ENCODE results near the gene CATSPER3.

The CATSPER3 gene

GRCh38 chr5:134958755-134959154, 9.0 kb upstream of the CATSPER3 start:
- H3F3A ChIP-seq (ENCODE audit: low read depth), result no peaks in the 10 kb centered on the region
- no peak overlapping the region for H3K4me3 ChIP-seq (ENCODE audit: low read length, poor library complexity, severe bottlenecking)
- no peaks in the 10 kb centered on the region for H3K9me2 ChIP-seq (replicated peaks; ENCODE audit: low read depth, low read length)
- H3K9me3 ChIP-seq (ENCODE audit: insufficient read depth, low read depth, low read length), result no peaks in the 10 kb centered on the region
- H2AFZ ChIP-seq (ENCODE audit: low read length), result no peak overlapping the region
- no peaks in the 10 kb centered on the region for H3K79me2 ChIP-seq (ENCODE audit: insufficient read depth, low read length)
- H4K20me1 ChIP-seq (ENCODE audit: insufficient read depth, low read length, poor library complexity, severe bottlenecking), result no peaks in the 10 kb centered on the region
- TF ChIP-seq, protein P1, sequence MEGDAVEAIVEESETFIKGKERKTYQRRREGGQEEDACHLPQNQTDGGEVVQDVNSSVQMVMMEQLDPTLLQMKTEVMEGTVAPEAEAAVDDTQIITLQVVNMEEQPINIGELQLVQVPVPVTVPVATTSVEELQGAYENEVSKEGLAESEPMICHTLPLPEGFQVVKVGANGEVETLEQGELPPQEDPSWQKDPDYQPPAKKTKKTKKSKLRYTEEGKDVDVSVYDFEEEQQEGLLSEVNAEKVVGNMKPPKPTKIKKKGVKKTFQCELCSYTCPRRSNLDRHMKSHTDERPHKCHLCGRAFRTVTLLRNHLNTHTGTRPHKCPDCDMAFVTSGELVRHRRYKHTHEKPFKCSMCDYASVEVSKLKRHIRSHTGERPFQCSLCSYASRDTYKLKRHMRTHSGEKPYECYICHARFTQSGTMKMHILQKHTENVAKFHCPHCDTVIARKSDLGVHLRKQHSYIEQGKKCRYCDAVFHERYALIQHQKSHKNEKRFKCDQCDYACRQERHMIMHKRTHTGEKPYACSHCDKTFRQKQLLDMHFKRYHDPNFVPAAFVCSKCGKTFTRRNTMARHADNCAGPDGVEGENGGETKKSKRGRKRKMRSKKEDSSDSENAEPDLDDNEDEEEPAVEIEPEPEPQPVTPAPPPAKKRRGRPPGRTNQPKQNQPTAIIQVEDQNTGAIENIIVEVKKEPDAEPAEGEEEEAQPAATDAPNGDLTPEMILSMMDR (conservative IDR thresholded peaks at IDR 0.05; ENCODE audit: low read length), result no peak
- TF ChIP-seq EZH2phosphoT487 (IDR thresholded peaks at IDR 0.05; ENCODE audit: borderline replicate concordance), result no peak
- no peaks in the 10 kb centered on the region for H3K36me3 ChIP-seq (ENCODE audit: insufficient read depth, low read length)
- H3K27me3 ChIP-seq (ENCODE audit: insufficient read depth, low read length, poor library complexity, severe bottlenecking), result no peaks in the 10 kb centered on the region
- H3K9ac ChIP-seq (ENCODE audit: low read depth, low read length, poor library complexity, severe bottlenecking), result no peak overlapping the region
- no peak overlapping the region for H3K4me2 ChIP-seq (ENCODE audit: low read depth, low read length, poor library complexity, severe bottlenecking)
- peaks cover 3% of the 10 kb centered on the region for H3K4me1 ChIP-seq (ENCODE audit: insufficient read depth, low read length, poor library complexity, severe bottlenecking)

DNA sequence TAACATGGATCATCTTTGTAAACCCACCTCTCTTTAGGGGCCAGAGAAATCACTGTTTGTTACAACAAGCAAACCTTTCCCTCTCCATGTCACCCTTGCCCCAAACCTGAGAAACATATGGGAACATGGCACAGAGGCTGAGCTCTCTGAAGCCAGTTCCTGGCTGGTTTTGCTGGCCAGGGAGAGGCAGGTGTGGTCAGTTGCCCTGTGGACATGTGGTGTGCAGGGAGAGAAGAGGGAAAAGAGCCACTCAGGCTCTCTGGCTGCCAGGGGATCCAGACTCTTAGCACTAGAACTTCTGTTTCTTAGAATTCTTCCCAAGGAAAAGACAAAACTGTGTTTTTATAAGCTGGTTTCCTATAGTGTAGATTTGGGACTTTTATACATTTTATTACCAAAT, 4.6 kb upstream of the CATSPER3 start:
- Histone ChIP-seq H3K27me3 (ENCODE audit: insufficient read depth, low read length, poor library complexity, severe bottlenecking) (no peaks in the 10 kb centered on the region), H3K9me2 (replicated peaks; ENCODE audit: low read depth, low read length) (no peaks in the 10 kb centered on the region), H3K36me3 (ENCODE audit: insufficient read depth, low read length) (no peaks in the 10 kb centered on the region), H3K4me2 (ENCODE audit: low read depth, low read length, poor library complexity, severe bottlenecking) (no peak overlapping the region), H2AFZ (ENCODE audit: low read length) (no peak overlapping the region), H3K4me3 (ENCODE audit: low read length, poor library complexity, severe bottlenecking) (no peak overlapping the region), H3K9me3 (ENCODE audit: insufficient read depth, low read depth, low read length) (no peaks in the 10 kb centered on the region), H3K9ac (ENCODE audit: low read depth, low read length, poor library complexity, severe bottlenecking) (no peak overlapping the region), H3K4me1 (ENCODE audit: insufficient read depth, low read length, poor library complexity, severe bottlenecking) (peaks cover under 1% of the 10 kb centered on the region), H3F3A (ENCODE audit: low read depth) (no peaks in the 10 kb centered on the region), H4K20me1 (ENCODE audit: insufficient read depth, low read length, poor library complexity, severe bottlenecking) (no peaks in the 10 kb centered on the region), H3K79me2 (ENCODE audit: insufficient read depth, low read length) (no peaks in the 10 kb centered on the region)
- TF ChIP-seq, protein P1 (conservative IDR thresholded peaks at IDR 0.05; ENCODE audit: low read length), result no peak
- no peak for TF ChIP-seq EZH2phosphoT487 (IDR thresholded peaks at IDR 0.05; ENCODE audit: borderline replicate concordance)

DNA sequence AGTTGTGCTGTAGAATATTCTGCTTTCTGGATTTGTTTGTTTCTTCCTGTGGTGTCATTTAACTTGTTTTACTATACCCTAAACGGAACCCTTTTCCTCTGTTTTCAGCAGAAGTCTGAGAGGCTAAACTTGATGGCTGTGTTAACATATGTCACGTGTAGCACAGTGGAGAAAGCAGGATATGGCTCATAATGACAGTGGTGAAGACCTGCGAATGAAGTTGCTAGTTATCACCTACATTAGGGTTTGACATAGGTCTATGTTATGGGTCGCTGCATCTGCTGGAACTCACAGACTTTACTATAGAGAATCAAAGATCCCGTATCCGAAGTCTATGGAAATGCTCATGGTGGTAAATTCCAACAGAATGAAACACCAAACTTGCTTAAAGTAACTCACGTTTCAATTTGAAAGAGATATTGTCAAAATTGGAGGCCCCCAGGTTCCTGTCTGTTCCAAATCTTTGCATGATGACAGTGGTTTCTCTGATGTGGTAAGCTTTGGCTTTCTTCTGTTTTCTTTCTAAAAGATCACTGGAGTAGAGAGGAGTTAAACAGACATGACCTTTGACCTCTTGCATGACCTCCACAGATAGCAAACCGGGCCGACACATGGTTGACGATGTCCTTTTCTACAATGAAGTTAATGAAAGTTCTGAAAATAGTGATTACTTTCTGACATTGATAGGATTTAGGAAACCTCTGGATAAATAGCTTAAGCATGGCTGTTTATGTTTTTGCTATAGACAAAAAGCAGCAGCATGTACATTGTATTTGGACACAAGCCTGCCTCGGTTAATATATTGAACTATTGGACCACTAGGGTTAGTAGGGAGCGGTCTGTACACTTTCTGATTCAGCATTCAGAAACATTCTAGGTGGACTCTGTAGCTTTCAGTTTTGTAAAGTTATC, 3.1 kb upstream of the CATSPER3 start:
- no peaks in the 10 kb centered on the region for H3K4me1 ChIP-seq (ENCODE audit: insufficient read depth, low read length, poor library complexity, severe bottlenecking)
- no peaks in the 10 kb centered on the region for H3K9me2 ChIP-seq (replicated peaks; ENCODE audit: low read depth, low read length)
- H3K9ac ChIP-seq (ENCODE audit: low read depth, low read length, poor library complexity, severe bottlenecking), result no peak overlapping the region
- H4K20me1 ChIP-seq (ENCODE audit: insufficient read depth, low read length, poor library complexity, severe bottlenecking), result no peaks in the 10 kb centered on the region
- no peak overlapping the region for H2AFZ ChIP-seq (ENCODE audit: low read length)
- no peaks in the 10 kb centered on the region for H3F3A ChIP-seq (ENCODE audit: low read depth)
- no peaks in the 10 kb centered on the region for H3K79me2 ChIP-seq (ENCODE audit: insufficient read depth, low read length)
- no peak for TF ChIP-seq EZH2phosphoT487 (IDR thresholded peaks at IDR 0.05; ENCODE audit: borderline replicate concordance)
- TF ChIP-seq, protein P1 (conservative IDR thresholded peaks at IDR 0.05; ENCODE audit: low read length), result no peak
- no peak overlapping the region for H3K4me3 ChIP-seq (ENCODE audit: low read length, poor library complexity, severe bottlenecking)
- no peak overlapping the region for H3K4me2 ChIP-seq (ENCODE audit: low read depth, low read length, poor library complexity, severe bottlenecking)
- H3K36me3 ChIP-seq (ENCODE audit: insufficient read depth, low read length), result no peaks in the 10 kb centered on the region
- no peaks in the 10 kb centered on the region for H3K9me3 ChIP-seq (ENCODE audit: insufficient read depth, low read depth, low read length)
- no peaks in the 10 kb centered on the region for H3K27me3 ChIP-seq (ENCODE audit: insufficient read depth, low read length, poor library complexity, severe bottlenecking)

Data from Loucy (cell line).